Measurements from ENCODE around the gene PP2D1.

GRCh38 chr3:20039765-20040547 lies 27.9 kb upstream of the PP2D1 start, which contains the start of gene KAT2B:
- TF ChIP-seq CTCF (IDR thresholded peaks at IDR 0.05; ENCODE audit: low read depth, low read length) (peak; percentile 30), POLR2A (IDR thresholded peaks at IDR 0.05; ENCODE audit: extremely low read depth, insufficient read length) (peak; percentile 29), MYC (IDR thresholded peaks at IDR 0.05; ENCODE audit: low read depth, low read length) (no peak)
- TF ChIP-seq, protein P1, sequence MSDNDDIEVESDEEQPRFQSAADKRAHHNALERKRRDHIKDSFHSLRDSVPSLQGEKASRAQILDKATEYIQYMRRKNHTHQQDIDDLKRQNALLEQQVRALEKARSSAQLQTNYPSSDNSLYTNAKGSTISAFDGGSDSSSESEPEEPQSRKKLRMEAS (IDR thresholded peaks at IDR 0.05; ENCODE audit: low read depth, low read length), result no peak
